IPS DF 4.7 (cell line): ENCODE results near the gene TRAPPC3.
"Not testable (repeated sequence)": the region's sequence is repeated elsewhere in the genome, so short reads cannot be mapped to it uniquely, and the experiment has no call there.

Experiments
- DNase-seq: peaks from one replicate; pipeline ENCODE4 v3.0.0-alpha.2; 2013; ENCODE audit warnings: low spot score; ENCODE audit errors: extremely low read depth

The TRAPPC3 gene

DNA sequence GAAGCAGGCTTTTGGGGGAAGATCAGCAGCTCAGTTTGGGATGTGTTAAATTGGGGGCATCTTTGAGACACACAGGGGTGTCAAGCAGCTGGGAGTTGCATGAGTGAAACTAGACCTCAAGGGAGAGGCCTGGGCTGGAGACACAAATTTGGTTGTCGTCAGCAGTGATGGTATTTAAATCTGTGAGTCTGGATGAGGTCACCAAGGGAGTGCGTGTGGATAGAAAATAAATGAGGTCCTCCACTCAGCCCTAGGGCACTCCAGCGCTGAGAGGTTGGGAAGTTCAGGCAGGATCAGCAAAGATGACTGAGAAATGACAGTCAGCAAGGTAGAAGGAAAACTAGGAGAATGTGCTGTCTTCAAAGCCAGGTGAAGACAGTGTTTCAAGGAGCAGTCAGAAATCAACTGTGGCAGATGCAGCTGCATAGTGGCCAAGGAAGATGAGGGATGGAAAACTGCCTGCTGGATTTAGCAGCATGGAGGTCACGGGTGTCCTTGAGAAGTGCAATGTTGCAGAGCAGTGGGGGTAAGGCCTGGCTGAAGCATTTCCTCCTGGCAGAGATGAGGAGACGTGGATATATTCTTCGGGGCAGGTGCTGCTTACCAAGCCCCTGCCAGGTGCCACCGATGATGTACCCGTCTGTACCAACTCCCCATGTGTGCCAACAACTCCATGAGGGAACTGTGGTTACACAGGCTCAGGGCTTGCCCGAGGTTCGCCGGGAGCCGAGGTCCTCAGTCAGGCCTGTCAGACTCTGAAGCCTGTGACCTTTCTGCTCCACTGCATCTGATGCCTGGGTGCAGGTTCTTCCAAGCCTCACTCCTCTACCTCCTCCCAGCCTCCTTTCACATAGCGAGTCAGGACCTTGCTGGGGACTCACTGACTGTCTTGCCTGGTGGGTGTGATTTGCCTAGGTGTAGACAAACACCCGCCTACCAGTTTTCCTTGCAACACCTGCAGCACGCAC lies 17.9 kb upstream of the TRAPPC3 start:
- no peak for DNase-seq

DNA sequence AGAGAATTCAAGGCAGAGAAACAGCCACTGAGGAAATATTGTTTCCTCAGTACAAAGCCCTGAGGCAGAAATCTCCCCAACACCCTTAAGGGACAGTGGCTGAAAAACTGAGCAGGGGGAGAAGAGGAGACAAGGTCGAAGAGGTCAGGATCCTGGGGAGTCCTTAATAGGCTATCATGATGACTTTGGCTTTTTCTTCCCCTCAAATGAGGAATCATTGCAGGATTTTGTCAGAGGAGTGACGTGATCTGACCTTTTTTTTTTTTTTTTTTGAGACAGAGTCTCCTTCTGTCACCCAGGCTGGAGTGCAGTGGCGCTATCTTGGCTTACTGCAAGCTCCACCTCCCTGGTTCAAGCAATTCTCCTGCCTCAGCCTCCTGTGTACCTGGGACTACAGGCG lies 16.9 kb upstream of the TRAPPC3 start:
- DNase-seq: no peak

GRCh38 chr1:36165145-36165544 lies 15.9 kb upstream of the TRAPPC3 start:
- DNase-seq: no peak

- DNase-seq: no peak
Observed at GRCh38 chr1:36164361-36164760, 15.1 kb upstream of the TRAPPC3 start.

DNA sequence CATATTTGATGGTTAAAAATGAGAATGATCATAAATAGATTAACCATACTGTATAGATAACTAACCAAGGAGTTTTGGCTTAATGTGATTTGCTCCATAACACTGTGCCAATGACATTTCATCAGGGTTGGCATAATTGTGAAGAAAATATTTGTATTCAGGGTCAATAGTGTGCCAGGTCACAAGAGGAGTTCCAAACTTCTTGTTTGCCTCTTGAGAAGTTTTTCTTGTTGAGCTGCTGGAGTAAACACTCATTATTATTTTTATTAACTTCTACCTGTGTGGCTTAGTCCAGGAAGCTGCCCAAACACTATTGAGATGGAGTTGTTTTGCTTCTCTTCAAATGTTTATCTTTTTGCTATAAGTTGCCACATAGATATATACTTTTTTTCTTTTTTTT lies 14.1 kb upstream of the TRAPPC3 start:
- no peak for DNase-seq

DNA sequence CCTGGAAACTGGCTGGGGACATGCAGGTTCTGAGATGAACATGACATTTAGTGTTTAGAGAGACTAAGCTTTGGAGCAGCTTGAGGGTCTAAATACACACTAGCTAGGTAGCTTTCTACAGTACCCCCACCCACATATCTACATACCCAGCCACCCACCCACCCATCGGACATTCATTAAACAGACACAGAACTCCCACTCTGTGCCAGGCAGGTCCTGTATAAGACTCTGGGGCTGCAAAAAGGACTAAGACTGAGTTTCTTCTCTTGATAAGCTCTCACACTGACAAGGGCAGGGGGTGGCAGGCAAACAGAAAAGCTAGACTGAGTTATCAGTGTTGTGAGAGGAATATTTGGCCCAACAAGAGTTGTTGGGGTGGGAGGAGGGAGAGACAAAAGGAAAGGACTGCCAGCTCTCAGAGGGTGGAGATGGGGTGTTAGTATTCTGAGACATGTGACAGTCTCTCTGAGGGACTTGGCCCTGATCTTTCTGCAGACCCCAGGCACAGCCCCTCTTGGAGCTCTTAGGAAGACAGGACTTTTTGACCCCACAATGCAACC lies 13.5 kb upstream of the TRAPPC3 start:
- no peak for DNase-seq

- DNase-seq: no peak
Observed at GRCh38 chr1:36161641-36162531, 12.6 kb upstream of the TRAPPC3 start.

- DNase-seq: no peak
Observed at GRCh38 chr1:36160949-36161485, 11.7 kb upstream of the TRAPPC3 start.

DNA sequence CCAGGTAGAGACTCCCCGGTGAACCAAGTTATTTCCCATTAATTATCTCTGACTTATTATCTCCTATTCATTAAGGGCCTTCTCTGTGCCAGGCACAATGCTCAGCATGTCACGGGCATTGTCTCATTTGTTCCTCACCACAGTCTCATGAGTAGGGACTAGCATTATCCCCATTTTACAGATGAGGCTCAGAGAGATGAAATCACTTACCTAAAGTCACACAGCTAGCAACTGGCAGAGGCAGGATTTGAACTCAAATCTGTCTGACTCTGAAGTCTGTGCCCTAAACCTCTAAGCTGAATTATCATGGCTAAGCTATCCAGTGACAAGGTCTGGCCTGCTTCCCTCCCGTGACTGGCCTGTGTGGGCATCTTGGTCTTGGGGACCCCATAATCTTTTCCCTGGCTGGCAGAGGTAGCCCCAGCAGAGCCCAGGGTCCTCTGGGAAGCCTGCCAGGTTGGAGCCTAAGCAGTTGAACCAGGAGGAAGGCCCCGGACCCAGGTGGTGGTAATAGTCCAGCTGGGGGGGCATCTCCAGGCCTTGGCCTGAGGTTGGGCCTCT lies 11.2 kb upstream of the TRAPPC3 start:
- DNase-seq: no peak

- no peak for DNase-seq
Observed at GRCh38 chr1:36159614-36160387, 10.5 kb upstream of the TRAPPC3 start.

DNA sequence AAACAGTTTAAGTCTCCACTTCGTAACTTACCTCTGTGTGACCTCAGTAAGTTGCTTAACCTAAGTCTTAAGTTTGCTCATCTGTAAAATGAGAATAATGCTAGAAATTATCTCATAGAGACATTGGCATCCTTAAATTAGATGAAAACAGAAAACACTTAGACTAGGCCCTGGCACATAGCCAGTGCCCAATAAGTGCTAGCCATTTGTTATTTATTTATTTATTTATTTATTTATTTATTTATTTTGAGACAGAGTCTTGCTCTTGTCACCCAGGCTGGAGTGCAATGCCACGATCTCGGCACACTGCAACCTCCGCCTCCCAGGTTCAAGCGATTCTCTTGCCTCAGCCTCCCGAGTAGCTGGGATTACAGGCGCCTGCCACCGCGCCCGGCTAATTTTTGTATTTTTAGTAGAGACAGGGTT lies 9.6 kb upstream of the TRAPPC3 start:
- not testable (repeated sequence) for DNase-seq

GRCh38 chr1:36157973-36158826 lies 8.9 kb upstream of the TRAPPC3 start:
- no peak for DNase-seq

DNA sequence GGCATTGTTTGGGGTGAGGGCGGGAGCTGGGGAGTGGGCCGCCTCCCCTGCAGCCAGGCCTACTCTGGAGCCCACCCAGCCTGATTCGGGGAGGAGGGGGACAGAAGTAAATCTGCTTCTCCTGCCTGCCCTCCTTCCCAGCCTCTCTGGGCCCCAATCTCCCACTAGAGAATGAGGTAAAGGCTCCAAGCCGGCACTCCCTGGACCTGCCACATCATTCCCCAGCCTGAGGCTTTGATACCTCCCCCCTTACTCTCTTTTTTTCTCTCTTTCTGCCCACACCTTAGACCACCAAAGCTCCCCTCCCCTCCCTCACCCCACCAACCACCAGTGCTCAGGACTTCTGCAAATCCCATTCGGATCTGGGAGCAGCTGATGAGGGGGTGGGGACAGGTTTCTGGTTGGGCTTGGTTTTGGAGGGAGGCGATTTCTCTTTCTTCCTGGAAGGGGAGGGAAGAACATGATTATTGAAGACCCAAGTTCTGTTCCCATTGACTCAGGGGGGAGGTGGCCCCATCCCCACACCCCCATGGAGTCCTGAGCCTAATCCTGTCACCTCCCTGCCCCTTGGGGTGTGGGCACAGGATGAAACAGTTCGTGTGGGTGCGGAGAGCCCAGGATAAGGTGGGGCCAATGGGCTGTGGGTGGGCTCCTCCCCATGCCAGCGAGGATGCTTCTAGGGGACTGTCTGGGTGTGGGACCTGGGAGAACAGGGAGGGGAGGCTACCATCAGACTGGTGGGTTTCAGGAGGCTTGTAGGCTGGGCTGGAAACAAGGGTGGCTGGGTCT lies 8.0 kb upstream of the TRAPPC3 start:
- DNase-seq: no peak

- DNase-seq: no peak
Observed at GRCh38 chr1:36156329-36157114, 7.2 kb upstream of the TRAPPC3 start.

DNA sequence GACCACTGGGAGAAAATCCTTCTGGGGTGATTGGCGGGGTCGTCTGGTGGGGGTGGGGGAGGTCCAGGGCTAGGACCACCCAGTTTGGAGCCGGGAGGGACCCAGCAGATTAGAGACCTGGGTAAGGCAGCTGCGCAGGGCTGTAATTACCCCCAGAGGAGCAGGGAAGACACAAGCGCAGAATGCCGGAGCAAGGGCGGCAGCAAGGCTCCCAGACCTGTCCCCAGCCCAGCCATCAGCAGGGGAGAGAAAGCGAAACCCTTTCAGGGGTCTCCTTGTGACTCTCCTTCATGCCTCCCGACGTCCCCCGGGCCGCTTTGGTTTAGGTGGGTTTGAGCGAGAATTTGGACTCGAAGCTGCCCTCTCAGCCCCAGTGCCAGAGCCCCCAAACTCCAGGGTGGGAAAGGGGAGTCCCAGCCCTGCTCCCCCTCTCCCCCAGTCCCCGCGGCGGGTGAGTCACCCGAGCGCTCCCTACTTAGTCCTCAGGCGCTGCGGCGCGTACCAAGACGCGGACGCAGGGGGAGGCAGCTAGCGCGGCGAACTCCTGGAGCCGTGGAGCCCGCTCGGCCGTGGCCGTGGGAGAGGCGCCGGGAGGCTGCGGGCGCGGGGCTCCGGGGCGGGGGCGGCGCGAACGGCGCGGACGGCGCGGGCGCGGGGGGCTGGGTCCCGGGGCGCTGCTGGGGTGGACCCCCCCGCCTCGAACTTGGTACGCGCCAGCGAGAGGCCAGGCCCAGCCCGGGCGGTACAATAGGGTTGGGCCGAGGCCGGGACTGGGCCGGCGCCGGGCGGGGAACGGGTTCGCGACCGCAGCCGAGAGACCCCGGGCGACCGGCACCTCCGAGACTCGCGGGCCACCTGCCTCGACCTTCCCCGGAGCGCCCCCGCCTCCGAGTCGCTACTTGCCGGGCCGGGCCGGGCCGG lies 6.4 kb upstream of the TRAPPC3 start, which contains the start of gene MAP7D1:
TSS of gene MAP7D1 (plus strand) at position 753 of the 921 bp plus-strand sequence. CDS start 258 bp downstream, outside the sequence.
- no peak for DNase-seq

- no peak for DNase-seq
Observed at GRCh38 chr1:36154765-36155407, 5.6 kb upstream of the TRAPPC3 start.
